GM12874 (cell line): Measurements from ENCODE around the gene TERC.

Experiments
- TF ChIP-seq, protein P1 (sequence below): IDR thresholded peaks from 2 replicates; pipeline ENCODE4 v1.5.1; 2011; ENCODE audit warnings: low read depth, mild to moderate bottlenecking, control low read depth, low read length, moderate library complexity; ENCODE audit not compliant: insufficient read depth

TERC gene

DNA sequence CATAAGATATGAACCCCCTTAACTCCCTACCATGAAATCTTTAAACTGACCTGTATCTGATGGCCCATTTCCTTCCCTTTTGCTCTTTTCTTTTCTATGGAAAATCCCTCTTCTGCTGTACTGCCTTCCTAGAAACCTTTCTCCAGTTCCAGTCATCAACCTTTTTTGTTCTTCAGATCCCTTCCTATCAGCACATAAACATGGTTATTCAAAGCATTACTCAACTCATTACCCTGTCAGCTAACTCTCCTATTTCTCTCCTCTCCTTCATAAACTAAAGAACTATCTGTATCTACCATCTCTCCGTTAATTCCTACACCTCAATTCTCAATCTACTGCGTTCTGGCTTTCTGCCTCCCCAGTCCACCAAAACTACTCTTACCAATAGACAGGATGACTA lies 13.0 kb downstream of the TERC start:
- TF ChIP-seq, protein P1, sequence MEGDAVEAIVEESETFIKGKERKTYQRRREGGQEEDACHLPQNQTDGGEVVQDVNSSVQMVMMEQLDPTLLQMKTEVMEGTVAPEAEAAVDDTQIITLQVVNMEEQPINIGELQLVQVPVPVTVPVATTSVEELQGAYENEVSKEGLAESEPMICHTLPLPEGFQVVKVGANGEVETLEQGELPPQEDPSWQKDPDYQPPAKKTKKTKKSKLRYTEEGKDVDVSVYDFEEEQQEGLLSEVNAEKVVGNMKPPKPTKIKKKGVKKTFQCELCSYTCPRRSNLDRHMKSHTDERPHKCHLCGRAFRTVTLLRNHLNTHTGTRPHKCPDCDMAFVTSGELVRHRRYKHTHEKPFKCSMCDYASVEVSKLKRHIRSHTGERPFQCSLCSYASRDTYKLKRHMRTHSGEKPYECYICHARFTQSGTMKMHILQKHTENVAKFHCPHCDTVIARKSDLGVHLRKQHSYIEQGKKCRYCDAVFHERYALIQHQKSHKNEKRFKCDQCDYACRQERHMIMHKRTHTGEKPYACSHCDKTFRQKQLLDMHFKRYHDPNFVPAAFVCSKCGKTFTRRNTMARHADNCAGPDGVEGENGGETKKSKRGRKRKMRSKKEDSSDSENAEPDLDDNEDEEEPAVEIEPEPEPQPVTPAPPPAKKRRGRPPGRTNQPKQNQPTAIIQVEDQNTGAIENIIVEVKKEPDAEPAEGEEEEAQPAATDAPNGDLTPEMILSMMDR, result no peak

DNA sequence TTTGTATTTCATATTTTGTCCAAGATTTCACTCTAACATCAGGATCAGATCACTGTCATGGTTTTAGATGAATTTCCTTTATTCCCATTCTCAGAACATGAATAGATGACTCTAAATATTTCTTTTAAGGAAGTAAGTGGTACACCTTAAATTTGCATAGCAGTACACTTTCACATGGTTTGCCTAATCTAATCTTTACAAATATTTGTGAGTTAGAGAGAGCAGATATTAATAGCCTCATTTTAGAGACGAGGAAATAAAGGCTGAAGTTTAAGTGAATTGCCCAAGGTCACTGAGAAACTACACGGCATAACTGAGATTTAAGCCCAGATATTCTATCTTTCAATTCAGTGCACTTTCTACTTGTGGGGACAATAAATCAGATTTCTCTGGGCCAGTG lies 14.2 kb downstream of the TERC start:
- TF ChIP-seq, protein P1, result no peak

DNA sequence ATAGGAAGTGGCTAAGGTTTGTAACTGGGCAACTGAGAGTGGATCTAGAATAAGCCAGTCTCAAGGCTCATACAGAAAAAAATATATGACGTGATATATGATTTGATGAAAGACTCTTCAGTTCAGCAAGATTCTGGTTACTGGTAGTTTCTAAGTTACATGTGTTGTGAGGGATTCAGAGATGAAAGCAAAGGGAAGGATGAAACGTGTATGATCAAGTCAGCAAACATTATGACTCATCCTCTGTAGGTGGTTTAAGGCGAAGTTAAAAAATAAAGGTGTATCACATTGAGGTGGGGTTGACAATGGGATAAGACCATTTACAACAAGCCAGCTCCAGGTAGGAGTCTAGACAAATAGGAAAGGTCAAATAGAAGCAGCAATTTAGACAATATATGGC lies 16.2 kb downstream of the TERC start:
- TF ChIP-seq, protein P1, result no peak

DNA sequence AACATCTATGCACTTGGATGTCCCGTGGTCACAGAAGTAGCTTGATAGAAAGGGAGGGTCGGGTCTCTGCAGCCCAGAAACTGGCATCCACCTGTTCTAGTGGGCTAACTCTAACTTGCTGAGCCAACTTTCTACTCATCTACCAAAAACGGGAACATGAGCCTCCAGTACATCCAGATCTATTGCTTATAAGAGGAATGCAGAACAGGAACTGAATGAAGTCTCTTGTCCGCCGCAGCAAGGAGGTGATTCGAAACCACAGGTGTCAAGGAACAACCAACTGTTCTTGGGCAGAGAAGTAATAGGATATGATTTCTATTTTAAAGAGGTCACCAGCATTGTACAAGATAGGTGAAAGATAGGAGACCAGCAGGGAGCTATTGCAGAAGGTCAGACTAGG lies 17.9 kb downstream of the TERC start:
- TF ChIP-seq, protein P1, result no peak

DNA sequence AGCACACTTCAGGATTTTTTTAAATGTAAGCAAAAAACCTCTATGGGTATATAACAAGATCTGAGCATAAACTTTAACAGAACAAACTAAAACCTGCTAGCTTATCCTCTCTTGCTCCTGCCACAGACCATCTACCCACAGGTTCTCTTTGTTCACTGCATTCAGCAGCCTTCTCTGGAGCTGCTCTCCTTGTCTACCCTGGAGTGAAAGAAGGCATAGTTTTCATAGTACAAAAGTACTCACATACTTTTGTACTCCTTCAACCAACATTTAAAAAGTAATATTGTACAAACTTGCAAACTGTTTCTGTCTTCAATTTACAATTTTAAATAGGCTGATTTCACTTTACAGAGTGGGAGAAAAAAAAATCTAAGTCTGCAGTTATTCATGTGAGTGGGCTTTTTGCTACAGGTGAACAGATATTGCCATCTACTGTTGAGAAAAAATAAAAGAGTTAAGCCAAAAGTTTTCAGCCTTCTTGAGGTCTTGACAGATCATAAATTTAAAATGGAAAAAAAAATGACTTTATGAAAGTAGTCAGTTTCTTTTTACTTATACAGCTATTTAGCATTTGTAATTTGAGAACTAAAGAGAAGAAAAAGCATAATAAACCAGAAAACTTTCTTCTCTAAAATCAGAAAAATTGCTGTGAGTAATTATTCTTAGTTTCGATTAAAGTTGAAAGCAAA lies 20.4 kb downstream of the TERC start:
- TF ChIP-seq, protein P1, result no peak

DNA sequence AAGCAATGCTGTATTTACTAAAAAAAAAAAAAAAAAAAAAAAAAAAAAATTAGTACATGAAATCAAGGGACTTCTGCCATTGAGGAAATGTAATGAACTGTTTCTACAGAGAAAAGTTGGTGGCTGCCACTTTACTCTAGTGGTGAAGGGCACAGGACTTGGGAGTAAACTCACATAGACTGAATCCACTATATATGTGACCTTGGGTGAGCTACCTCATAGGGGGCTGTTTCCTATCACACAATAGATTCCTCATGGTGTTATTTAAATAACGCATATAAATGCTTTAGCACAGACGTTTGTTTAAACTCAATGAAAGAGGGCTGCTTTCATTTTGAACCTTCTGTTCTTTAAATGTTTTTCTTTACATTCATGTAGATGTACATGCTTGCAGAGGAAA lies 25.8 kb downstream of the TERC start:
- TF ChIP-seq, protein P1, result no peak

DNA sequence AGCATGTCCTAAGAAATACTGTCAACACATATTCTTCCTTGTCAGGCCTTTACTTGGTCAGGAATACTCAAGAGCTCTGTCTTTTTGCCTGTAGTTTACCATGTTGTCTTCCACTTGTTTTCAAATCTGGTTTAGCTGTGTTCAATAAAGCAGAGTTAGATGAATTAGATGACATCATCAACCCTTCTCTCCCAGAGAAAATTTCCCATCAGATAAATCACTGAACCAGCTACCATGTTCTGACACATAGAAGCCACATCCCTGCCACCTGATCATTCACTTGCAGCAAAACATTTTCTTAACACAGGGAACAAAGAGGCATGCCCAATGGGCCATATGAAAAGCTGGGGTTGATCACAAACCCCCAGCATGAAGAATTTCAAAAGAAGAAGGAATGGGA lies 42.1 kb downstream of the TERC start:
- TF ChIP-seq, protein P1, result no peak
